Parathyroid adenoma (tissue), 2 donors: ENCODE results near the gene STRN4.

ENCODE experiments used
- H2AFZ ChIP-seq: fragments of 300-600 bp; sonication (generic); one replicate; pipeline ENCODE4 v1.7.0; 2017; ENCODE audit warnings: antibody characterized with exemption, mild to moderate bottlenecking
- H3K27ac ChIP-seq: fragments of 300-600 bp; sonication (generic); one replicate; pipeline ENCODE4 v1.7.0; 2017
- H3K27me3 ChIP-seq: fragments of 300-600 bp; sonication (generic); one replicate; pipeline ENCODE4 v1.7.0; 2017; ENCODE audit warnings: low read length; ENCODE audit not compliant: control insufficient read depth, insufficient read depth
- H3K36me3 ChIP-seq: fragments of 300-600 bp; sonication (generic); one replicate; pipeline ENCODE4 v1.7.0; 2017; ENCODE audit warnings: low read length; ENCODE audit not compliant: control insufficient read depth, insufficient read depth
- H3K4me1 ChIP-seq: fragments of 300-600 bp; sonication (generic); one replicate; pipeline ENCODE4 v1.7.0; 2017; ENCODE audit warnings: control low read depth
- H3K4me2 ChIP-seq: fragments of 300-600 bp; sonication (generic); one replicate; pipeline ENCODE4 v1.7.0; 2017; ENCODE audit warnings: low read length
- H3K4me3 ChIP-seq: fragments of 300-600 bp; sonication (generic); one replicate; pipeline ENCODE4 v1.7.0; 2017; ENCODE audit warnings: low read depth, low read length
- H3K79me2 ChIP-seq: fragments of 300-600 bp; sonication (generic); one replicate; pipeline ENCODE4 v1.7.0; 2017; ENCODE audit warnings: control low read depth
- H3K9ac ChIP-seq: fragments of 300-600 bp; sonication (generic); one replicate; pipeline ENCODE4 v1.7.0; 2017; ENCODE audit warnings: mild to moderate bottlenecking
- H3K9me3 ChIP-seq: fragments of 300-600 bp; sonication (generic); one replicate; pipeline ENCODE4 v1.7.0; 2017; ENCODE audit warnings: low read length; ENCODE audit not compliant: control insufficient read depth
- TF ChIP-seq, protein P1 (sequence below): fragments of 300-600 bp; sonication (generic); IDR thresholded peaks from one replicate; pipeline ENCODE4 v1.7.0; 2017; ENCODE audit warnings: antibody characterized with exemption, mild to moderate bottlenecking
- donor health status: primary hyperparathyroidism.

Gene STRN4

DNA sequence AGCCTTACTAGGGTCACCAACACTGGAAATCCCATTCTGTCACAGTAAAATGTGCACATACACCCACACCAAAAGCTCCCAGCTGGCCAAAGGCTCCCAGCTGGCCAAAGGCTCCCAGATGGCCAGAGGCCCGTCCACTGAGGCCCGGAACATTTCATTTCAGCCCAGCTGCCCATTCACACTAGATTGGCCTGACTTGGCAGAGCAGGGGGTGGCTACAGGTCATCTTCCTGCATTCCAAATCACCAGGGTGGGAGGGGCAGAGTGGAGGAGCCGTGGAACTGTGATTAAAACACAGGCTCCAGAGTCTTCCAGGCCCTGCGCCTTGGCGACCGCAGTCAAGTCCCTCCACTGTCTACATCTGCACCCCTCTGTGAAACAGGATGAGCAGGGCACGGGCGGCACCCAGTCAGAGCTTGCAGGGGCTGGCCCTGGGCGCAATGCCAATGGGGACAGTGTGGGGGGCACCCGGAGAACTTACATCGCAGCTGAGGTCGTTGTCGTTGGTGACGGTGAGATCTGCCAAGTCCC lies 19.2 kb downstream of the STRN4 start:
- Histone ChIP-seq H3K4me2 (no peak overlapping the region), H3K27ac (no peak overlapping the region), H3K79me2 (peaks cover 2% of the 10 kb centered on the region), H3K4me1 (no peaks in the 10 kb centered on the region), H3K36me3 (no peaks in the 10 kb centered on the region), H3K9ac (no peak overlapping the region), H2AFZ (no peak overlapping the region), H3K27me3 (no peaks in the 10 kb centered on the region), H3K9me3 (no peaks in the 10 kb centered on the region), H3K4me3 (no peak overlapping the region)
- TF ChIP-seq, protein P1, sequence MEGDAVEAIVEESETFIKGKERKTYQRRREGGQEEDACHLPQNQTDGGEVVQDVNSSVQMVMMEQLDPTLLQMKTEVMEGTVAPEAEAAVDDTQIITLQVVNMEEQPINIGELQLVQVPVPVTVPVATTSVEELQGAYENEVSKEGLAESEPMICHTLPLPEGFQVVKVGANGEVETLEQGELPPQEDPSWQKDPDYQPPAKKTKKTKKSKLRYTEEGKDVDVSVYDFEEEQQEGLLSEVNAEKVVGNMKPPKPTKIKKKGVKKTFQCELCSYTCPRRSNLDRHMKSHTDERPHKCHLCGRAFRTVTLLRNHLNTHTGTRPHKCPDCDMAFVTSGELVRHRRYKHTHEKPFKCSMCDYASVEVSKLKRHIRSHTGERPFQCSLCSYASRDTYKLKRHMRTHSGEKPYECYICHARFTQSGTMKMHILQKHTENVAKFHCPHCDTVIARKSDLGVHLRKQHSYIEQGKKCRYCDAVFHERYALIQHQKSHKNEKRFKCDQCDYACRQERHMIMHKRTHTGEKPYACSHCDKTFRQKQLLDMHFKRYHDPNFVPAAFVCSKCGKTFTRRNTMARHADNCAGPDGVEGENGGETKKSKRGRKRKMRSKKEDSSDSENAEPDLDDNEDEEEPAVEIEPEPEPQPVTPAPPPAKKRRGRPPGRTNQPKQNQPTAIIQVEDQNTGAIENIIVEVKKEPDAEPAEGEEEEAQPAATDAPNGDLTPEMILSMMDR, result no peak

DNA sequence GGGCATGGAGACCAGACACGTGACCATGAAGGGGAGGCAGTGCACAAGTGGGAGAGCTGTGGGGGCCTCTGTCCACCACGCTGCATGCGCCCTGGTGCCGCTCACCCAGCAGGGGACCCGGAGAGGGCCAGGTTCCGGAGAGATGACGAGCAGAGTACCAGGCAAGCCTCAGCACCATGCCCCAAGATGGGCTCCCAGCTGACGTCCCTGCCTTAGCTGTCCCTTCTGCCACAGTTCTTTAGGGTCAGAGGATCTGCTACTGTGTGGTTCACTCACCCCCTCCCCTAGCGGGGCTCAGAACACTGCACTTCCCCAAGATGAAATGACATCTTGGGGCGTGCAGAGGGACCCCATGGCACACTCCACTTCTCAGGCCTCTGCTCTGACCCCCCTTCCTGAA lies 19.7 kb downstream of the STRN4 start:
- no peaks in the 10 kb centered on the region for H3K36me3 ChIP-seq
- no peak overlapping the region for H3K4me2 ChIP-seq
- no peaks in the 10 kb centered on the region for H3K4me1 ChIP-seq
- no peak overlapping the region for H3K27ac ChIP-seq
- no peaks in the 10 kb centered on the region for H3K27me3 ChIP-seq
- no peak overlapping the region for H2AFZ ChIP-seq
- H3K79me2 ChIP-seq, result peaks cover 2% of the 10 kb centered on the region
- H3K4me3 ChIP-seq, result no peak overlapping the region
- no peaks in the 10 kb centered on the region for H3K9me3 ChIP-seq
- TF ChIP-seq, protein P1, result no peak
- H3K9ac ChIP-seq, result no peak overlapping the region

- H3K79me2 ChIP-seq, result peaks cover 2% of the 10 kb centered on the region
- TF ChIP-seq, protein P1, result no peak
- no peaks in the 10 kb centered on the region for H3K9me3 ChIP-seq
- no peaks in the 10 kb centered on the region for H3K4me1 ChIP-seq
- H2AFZ ChIP-seq, result no peak overlapping the region
- no peak overlapping the region for H3K4me3 ChIP-seq
- H3K27ac ChIP-seq, result no peak overlapping the region
- no peak overlapping the region for H3K4me2 ChIP-seq
- no peaks in the 10 kb centered on the region for H3K27me3 ChIP-seq
- no peaks in the 10 kb centered on the region for H3K36me3 ChIP-seq
- H3K9ac ChIP-seq, result no peak overlapping the region
Measured at GRCh38 chr19:46725859-46726393, 20.3 kb downstream of the STRN4 start.

GRCh38 chr19:46725036-46725820 lies 21.0 kb downstream of the STRN4 start:
- no peaks in the 10 kb centered on the region for H3K36me3 ChIP-seq
- no peak overlapping the region for H2AFZ ChIP-seq
- H3K79me2 ChIP-seq, result peaks cover 2% of the 10 kb centered on the region
- H3K9me3 ChIP-seq, result no peaks in the 10 kb centered on the region
- no peaks in the 10 kb centered on the region for H3K4me1 ChIP-seq
- no peak overlapping the region for H3K4me3 ChIP-seq
- TF ChIP-seq, protein P1, result no peak
- no peak overlapping the region for H3K9ac ChIP-seq
- H3K4me2 ChIP-seq, result no peak overlapping the region
- no peaks in the 10 kb centered on the region for H3K27me3 ChIP-seq
- no peak overlapping the region for H3K27ac ChIP-seq
